Activated T-cell treated with anti-CD3 and anti-CD28 coated beads, Interleukin-2, amount 50 U/mL, for 72 hours (primary cell): ENCODE data around the gene TMEM164. TPM values are rescaled to one million over a fixed set of nuclear protein-coding genes. Genes with fewer than 3 reads are reported as not detected.
"Not testable (repeated sequence)": the region's sequence is repeated elsewhere in the genome, so short reads cannot be mapped to it uniquely, and the experiment has no call there.

Experiments
- ATAC-seq, 2 donors: fragments of 150-1000 bp; cut with Tn5 transposase; replicated peaks in 1 of 2; 2 replicates each; pipeline ENCODE4 v1.10.0; 2021; ENCODE audit warnings: moderate library complexity in 2 of 2, mild to moderate bottlenecking in 1 of 2
- DNase-seq, 2 donors: peaks; one replicate each; pipeline ENCODE4 v3.0.0; 2021 to 2022; ENCODE audit warnings: mixed read lengths in 1 of 2
- H3K27ac Mint-ChIP-seq: one replicate; pipeline ENCODE4 v1.8.0; 2022; ENCODE audit warnings: mild to moderate bottlenecking, moderate library complexity, mixed read lengths
- H3K27me3 Mint-ChIP-seq: one replicate; pipeline ENCODE4 v1.8.0; 2022; ENCODE audit warnings: low read depth, mixed read lengths
- H3K36me3 Mint-ChIP-seq, 2 donors: one replicate each; pipeline ENCODE4 v1.8.0; 2022; ENCODE audit warnings: mixed read lengths in 2 of 2, mild to moderate bottlenecking in 1 of 2; ENCODE audit not compliant: insufficient read depth in 2 of 2
- H3K4me1 Mint-ChIP-seq: one replicate; pipeline ENCODE4 v1.8.0; 2022; ENCODE audit warnings: low read depth, mixed read lengths
- H3K4me3 Mint-ChIP-seq, 2 donors: one replicate each; pipeline ENCODE4 v1.8.0; 2022; ENCODE audit warnings: mild to moderate bottlenecking in 2 of 2, mixed read lengths in 2 of 2, moderate library complexity in 2 of 2
- H3K9me3 Mint-ChIP-seq, 2 donors: one replicate each; pipeline ENCODE4 v1.8.0; 2022; ENCODE audit warnings: mixed read lengths in 2 of 2
- total RNA-seq, 2 donors: library from RNA; stranded (reverse); gene quantifications; one replicate each; pipeline ENCODE4 v1.2.3, GENCODE V29; 2022

Gene TMEM164
- total RNA-seq, 2 donors from 2014 or later = 15.0 to 19.5 TPM

DNA sequence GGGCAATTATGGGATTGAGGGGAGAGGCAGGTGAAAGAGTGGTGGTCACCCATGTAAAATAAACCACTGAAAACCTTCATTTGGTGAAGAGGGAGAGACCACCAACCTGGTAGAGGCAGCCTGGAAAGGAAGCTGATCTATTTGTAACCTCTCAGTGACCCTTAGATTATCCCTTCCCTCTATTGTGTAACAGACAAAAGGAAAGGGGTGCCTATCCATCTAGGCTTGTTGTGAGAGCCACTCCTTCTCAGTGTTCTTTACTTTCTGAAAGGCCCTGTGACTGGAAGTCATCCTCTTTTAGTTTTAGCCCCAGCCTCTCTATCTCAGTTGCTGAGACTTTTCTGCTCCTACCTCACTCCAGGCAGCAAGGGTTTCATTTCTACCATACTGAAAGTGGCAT, 142.4 kb downstream of the TMEM164 start:
- no peak overlapping the region for H3K4me3 Mint-ChIP-seq
- H3K27ac Mint-ChIP-seq = no peak overlapping the region
- no peaks in the 10 kb centered on the region for H3K4me1 Mint-ChIP-seq
- no peaks in the 10 kb centered on the region for H3K9me3 Mint-ChIP-seq
- DNase-seq (no peak), ATAC-seq (no peak)
- H3K27me3 Mint-ChIP-seq = peaks cover 19% of the 10 kb centered on the region
- no peaks in the 10 kb centered on the region for H3K36me3 Mint-ChIP-seq

DNA sequence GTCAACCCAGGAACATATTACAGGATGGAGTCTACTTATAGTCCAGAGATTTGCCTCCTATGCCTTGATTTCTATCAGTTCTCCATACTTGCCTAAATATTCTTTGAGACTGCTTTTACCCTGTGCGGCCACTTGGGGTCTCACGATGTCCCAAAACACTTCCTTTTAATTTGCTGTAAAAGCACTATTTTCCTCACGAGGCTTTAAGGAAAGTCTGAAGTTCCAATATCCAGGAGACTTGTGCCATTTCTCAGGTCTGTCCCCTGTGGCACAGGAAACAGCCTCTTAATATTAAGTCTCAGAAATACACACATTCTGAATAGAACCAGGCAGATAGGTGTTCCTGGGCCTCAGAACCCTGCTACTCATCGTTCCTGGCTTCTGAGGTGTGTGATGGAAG, 142.9 kb downstream of the TMEM164 start:
- Mint-ChIP-seq H3K4me3 (no peak overlapping the region), H3K36me3 (no peaks in the 10 kb centered on the region), H3K9me3 (no peaks in the 10 kb centered on the region), H3K27me3 (peaks cover 19% of the 10 kb centered on the region), H3K27ac (no peak overlapping the region), H3K4me1 (no peaks in the 10 kb centered on the region)
- DNase-seq (peak in 1 of 2 donors; percentile 6), ATAC-seq (no peak)

DNA sequence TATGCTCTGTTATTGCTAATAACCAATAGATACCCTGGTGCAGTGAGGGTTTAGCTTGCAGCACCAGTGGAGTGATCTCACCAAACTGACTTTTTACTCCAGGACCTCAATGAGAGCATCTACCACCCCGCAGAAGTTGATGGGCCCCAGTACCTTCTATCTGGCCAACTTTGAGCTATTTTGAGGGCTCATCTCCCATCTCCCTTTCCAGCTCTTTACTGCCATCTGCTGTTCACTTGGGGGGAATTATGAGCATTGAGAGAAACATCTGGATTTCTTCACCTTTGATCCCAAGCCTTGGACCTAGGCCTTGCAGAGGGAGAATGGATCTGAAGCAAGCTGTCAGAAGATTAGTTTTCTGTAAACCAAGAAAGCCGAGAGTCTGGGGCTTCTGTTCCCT, 143.6 kb downstream of the TMEM164 start:
- DNase-seq (peak; percentile 31), ATAC-seq (peak; percentile 58 to 62)
- H3K36me3 Mint-ChIP-seq = no peaks in the 10 kb centered on the region
- no peak overlapping the region for H3K27ac Mint-ChIP-seq
- H3K9me3 Mint-ChIP-seq = no peaks in the 10 kb centered on the region
- no peak overlapping the region for H3K4me3 Mint-ChIP-seq
- H3K4me1 Mint-ChIP-seq = no peaks in the 10 kb centered on the region
- peaks cover 19% of the 10 kb centered on the region for H3K27me3 Mint-ChIP-seq

DNA sequence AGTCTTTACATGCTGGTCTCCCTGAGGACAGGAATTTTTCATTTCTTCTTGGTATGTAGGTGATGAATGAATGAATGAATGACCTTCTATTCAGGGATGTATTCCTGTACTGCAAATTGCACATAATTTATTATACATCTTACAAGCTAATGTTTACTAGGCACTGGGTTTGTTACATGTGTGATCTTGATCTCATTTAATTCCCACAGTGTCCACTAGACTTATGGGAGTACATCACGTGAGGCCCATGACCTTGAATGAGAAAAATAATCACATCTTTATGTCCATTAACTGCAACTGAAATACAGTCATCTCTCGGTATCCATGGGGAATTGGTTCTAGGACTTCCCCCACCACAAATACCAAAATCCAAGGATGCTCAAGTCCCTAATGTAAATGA, 150.3 kb downstream of the TMEM164 start:
- ATAC-seq (no peak), DNase-seq (no peak)
- no peak overlapping the region for H3K4me3 Mint-ChIP-seq
- no peaks in the 10 kb centered on the region for H3K36me3 Mint-ChIP-seq
- H3K4me1 Mint-ChIP-seq = no peaks in the 10 kb centered on the region
- H3K27me3 Mint-ChIP-seq = peaks cover 37% of the 10 kb centered on the region
- H3K27ac Mint-ChIP-seq = no peak overlapping the region
- no peaks in the 10 kb centered on the region for H3K9me3 Mint-ChIP-seq

DNA sequence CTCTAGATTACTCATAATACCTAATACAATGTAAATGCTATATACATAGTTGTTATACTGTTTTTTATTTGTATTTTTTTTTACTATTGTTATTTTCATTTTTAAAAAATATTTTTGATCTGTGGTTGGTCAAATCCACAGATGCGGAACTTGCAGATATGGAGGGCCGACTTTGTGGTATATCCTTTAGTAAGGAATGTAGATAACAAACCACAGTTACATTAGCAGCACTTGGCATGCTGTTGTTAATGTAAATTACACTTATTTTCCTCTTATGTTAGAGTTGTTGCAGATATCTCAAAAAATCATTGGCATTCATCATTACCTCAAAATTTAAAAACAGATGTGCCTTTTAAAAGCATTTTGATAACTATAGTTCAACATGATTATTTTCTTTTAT, 151.0 kb downstream of the TMEM164 start:
- Mint-ChIP-seq H3K4me3 (no peak overlapping the region), H3K27ac (no peak overlapping the region), H3K27me3 (peaks cover 39% of the 10 kb centered on the region), H3K9me3 (no peaks in the 10 kb centered on the region), H3K36me3 (no peaks in the 10 kb centered on the region), H3K4me1 (peaks cover under 1% of the 10 kb centered on the region)
- ATAC-seq (no peak), DNase-seq (no peak)

DNA sequence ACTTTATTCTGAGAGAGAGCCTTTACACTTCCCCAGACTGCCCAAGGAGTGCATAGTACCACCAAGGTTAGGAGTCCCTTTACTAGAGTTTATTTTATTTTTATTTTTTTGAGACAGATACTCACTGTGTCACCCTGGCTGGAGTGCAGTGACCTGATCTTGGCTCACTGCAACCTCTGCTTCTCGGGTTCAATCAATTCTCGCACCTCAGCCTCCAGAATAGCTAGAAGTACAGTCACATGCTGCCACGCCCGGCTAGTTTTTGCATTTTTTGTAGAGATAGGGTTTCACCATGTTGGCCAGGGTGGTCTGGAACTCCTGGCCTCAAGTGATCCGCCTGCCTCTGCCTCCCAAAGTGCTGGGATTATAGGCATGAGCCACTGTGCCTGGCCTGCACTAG, 151.4 kb downstream of the TMEM164 start:
- not testable (repeated sequence) for ATAC-seq, H3K9me3 Mint-ChIP-seq, H3K4me1 Mint-ChIP-seq, H3K36me3 Mint-ChIP-seq, DNase-seq, H3K4me3 Mint-ChIP-seq, H3K27ac Mint-ChIP-seq
- H3K27me3 Mint-ChIP-seq = peaks cover 43% of the 10 kb centered on the region

DNA sequence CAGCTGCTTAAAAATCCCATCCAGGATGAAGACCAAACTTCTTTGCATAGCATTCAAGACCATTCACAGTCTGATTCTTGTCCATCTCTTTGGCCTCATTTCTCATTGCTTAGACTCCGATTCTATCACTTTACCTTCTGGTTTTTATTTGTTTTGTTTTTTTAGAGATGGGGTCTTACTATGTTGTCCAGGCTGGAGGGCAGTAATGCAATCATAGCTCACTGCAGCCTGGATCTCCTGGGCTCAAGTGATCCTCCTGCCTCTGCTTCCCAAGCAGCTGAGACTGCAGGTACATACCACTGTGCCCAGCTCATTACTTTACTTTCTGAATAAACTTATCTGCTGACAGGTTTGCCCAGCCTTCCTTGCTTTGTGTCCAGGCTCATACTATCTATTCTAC, 152.8 kb downstream of the TMEM164 start:
- Mint-ChIP-seq H3K9me3 (no peaks in the 10 kb centered on the region), H3K4me3 (no peak overlapping the region), H3K27me3 (peaks cover 37% of the 10 kb centered on the region), H3K36me3 (no peaks in the 10 kb centered on the region), H3K27ac (no peak overlapping the region), H3K4me1 (peaks cover 9% of the 10 kb centered on the region)
- DNase-seq (no peak), ATAC-seq (no peak)

DNA sequence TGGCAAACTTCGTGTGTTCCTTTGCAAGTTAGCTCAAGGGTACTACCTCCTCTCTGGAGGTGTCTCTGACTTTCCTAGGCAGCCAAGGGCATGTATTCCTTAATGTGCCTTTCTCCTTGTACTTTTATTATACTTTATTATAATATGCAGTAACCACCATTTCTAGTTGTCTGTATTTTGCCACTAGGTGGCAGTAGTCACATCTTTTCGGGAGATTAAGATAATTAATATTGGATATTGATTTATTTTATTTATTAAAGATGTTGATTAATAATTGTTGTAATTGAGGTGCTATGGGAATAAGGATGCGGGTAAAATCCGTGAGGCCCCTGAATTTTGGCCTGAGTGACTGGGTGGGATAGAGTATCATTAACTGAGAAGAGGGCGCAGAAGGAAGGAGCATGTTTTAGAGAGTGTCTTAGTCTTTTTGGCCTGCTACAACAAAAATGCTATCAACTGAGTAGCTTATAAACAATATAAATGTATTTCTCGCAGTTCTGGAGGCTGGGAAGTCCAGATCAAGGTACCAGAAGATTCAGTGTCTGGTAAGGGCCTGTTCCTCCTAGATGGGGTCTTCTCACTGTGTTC, 153.3 kb downstream of the TMEM164 start:
- no peak for ATAC-seq
- no peak for DNase-seq
- Mint-ChIP-seq H3K4me3 (no peak overlapping the region), H3K4me1 (peaks cover 9% of the 10 kb centered on the region), H3K36me3 (no peaks in the 10 kb centered on the region), H3K27ac (no peak overlapping the region), H3K27me3 (peaks cover 37% of the 10 kb centered on the region), H3K9me3 (no peaks in the 10 kb centered on the region)

DNA sequence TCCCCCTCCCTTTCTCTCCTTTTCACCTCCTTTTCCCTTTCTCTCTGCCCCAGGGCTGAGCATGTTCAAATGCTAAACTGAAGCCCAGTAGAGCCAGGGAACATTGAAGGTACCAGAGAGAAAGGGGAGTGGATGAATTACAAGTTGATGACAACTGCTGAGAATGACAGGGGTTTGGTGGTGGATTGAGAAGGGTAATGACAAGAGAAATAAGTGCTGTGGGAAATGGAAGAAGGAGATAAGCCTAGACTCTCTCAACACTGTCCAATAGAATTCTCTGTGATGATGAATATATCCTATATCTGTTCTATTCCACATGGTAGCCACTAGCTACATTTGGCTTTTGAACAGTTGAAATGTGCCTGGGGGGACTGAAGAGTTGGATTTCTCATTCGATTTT, 154.5 kb downstream of the TMEM164 start:
- no peak overlapping the region for H3K4me3 Mint-ChIP-seq
- no peak overlapping the region for H3K27ac Mint-ChIP-seq
- peaks cover 9% of the 10 kb centered on the region for H3K4me1 Mint-ChIP-seq
- H3K27me3 Mint-ChIP-seq = peaks cover 37% of the 10 kb centered on the region
- no peaks in the 10 kb centered on the region for H3K36me3 Mint-ChIP-seq
- DNase-seq (no peak), ATAC-seq (no peak)
- no peaks in the 10 kb centered on the region for H3K9me3 Mint-ChIP-seq

DNA sequence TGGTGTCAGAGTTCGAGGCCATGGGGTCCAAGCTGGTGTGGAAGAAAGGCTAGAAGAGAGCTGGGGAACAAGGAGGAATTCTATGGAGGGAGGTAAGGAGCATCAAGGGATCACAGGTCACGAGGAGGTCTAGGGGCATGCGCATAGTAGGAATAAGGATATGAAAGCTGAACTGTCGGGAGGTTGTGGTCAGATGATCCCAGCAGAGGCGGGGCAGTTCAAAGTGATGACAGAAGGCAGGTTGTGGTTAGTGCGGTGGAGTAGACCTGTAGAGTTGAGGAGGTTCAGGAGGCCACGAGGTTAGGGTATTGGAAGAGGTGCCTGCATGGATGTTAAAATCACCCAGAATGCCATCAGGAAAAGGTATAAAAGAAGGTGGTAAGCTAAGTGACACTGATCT, 156.3 kb downstream of the TMEM164 start:
- Mint-ChIP-seq H3K9me3 (no peaks in the 10 kb centered on the region), H3K36me3 (no peaks in the 10 kb centered on the region), H3K27me3 (peaks cover 32% of the 10 kb centered on the region), H3K27ac (no peak overlapping the region), H3K4me1 (peaks cover 9% of the 10 kb centered on the region), H3K4me3 (no peak overlapping the region)
- ATAC-seq (no peak), DNase-seq (no peak)

DNA sequence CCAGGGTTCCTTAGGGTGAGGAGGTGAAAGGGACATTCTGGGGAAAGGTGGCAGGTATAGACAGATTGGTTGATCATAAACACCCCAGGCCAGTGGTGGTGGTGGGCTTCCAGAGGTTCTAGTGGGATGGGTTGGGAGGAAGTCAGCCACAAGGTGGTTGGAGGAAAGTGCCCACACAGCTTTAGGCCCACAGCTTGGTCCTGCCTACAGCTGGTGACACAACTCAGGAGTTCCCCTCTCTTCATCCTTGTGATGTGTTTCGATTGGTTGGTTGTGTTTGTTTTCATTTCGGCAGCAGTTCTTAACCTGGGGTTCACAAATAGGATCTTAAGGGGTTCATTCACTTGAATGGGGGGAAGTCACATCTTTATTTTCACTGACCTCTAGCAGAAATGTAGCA, 157.0 kb downstream of the TMEM164 start:
- Mint-ChIP-seq H3K27ac (no peak overlapping the region), H3K4me1 (peaks cover 9% of the 10 kb centered on the region), H3K9me3 (no peaks in the 10 kb centered on the region), H3K4me3 (no peak overlapping the region), H3K27me3 (peaks cover 31% of the 10 kb centered on the region), H3K36me3 (no peaks in the 10 kb centered on the region)
- DNase-seq (no peak), ATAC-seq (peak in 1 of 2 donors; percentile 33)

DNA sequence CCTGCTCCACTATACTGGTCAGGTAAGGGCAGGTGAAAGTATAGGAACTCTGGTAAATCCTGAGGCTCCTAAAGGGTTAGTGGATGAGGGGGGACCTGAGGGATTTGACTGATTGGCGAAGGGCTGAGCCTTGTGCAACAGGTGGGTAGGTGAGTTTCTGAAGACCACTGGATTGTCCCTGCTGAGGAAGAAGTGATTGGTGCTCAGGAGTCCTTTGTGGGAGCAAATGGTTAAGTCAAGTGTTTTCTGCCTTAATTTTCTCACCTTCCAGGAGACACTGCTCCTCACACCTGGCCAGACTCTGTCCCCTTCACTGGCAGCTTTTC, 158.4 kb downstream of the TMEM164 start:
- no peaks in the 10 kb centered on the region for H3K9me3 Mint-ChIP-seq
- H3K27ac Mint-ChIP-seq = no peak overlapping the region
- no peak for ATAC-seq

DNA sequence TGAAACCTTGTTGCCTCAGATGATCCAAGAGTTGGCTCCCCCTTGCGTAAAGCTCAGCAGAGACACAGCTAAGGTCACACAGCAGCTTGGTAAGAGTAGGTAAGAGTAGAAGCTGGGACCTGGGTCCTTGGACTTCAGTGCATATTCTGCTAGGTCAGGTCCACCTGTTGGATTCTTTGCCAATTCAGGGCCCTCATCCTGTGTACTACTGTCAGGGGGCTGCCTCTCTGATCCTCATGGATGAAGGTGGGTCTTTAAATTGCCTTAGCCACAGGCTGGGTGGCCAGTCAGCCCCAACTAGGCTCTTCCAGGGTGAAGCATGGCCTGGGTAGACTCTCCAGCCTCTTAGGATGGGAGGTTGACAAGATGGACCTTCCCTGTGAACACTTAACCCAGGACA, 159.2 kb downstream of the TMEM164 start:
- Mint-ChIP-seq H3K36me3 (no peaks in the 10 kb centered on the region), H3K4me1 (peaks cover 9% of the 10 kb centered on the region), H3K27ac (no peak overlapping the region), H3K4me3 (no peak overlapping the region), H3K9me3 (no peaks in the 10 kb centered on the region), H3K27me3 (peaks cover 13% of the 10 kb centered on the region)
- ATAC-seq = no peak
- DNase-seq = no peak

More for the DNA sequence above, 158.4 kb downstream of the TMEM164 start:
- DNase-seq = no peak
- Mint-ChIP-seq H3K27me3 (peaks cover 19% of the 10 kb centered on the region), H3K36me3 (no peaks in the 10 kb centered on the region), H3K4me3 (no peak overlapping the region), H3K4me1 (peaks cover 9% of the 10 kb centered on the region)

DNA sequence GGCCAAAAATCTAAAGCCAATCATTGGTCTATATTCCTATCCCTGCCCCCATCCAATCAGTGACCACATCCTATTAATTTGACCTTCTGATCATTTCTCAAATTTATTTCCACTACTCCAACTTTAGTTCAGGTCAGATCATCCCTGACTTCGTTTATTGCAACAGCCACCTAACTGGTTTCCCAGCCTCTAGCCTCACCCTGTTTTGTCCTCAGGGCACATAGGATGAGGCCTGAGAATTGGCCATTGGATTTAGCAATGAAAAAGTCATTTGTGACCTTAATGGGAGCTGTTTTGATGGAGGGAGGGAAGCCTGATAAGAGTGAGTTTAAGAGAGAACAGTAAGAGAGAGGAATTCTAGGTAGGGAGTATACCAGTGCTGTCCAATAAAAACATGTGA, 160.0 kb downstream of the TMEM164 start:
- Mint-ChIP-seq H3K36me3 (no peaks in the 10 kb centered on the region), H3K4me3 (no peak overlapping the region), H3K9me3 (no peaks in the 10 kb centered on the region), H3K4me1 (peaks cover 9% of the 10 kb centered on the region), H3K27me3 (peaks cover 9% of the 10 kb centered on the region), H3K27ac (no peak overlapping the region)
- no peak for DNase-seq
- no peak for ATAC-seq
